ENCODE data around the gene ING4.
A peak's percentile ranks its signal among the peaks of the same experiment; 100 is the strongest.

Gene ING4

GRCh38 chr12:6606331-6607131, 56.4 kb downstream of the ING4 start:
- peak overlapping the region; percentile 87 for H3K4me3 ChIP-seq (ENCODE audit: low read depth, low read length)
- no peak for TF ChIP-seq CTCF (IDR thresholded peaks at IDR 0.05; ENCODE audit: low read depth, low read length, missing control alignments)
- no peak for DNase-seq (ENCODE audit: low read depth)

- no peak for DNase-seq (ENCODE audit: low read depth)
- TF ChIP-seq CTCF (IDR thresholded peaks at IDR 0.05; ENCODE audit: low read depth, low read length, missing control alignments), result no peak
- H3K4me3 ChIP-seq (ENCODE audit: low read depth, low read length), result peak overlapping the region; percentile 87
Observed at GRCh38 chr12:6605421-6606330, 57.2 kb downstream of the ING4 start.

GRCh38 chr12:6604259-6605029, 58.5 kb downstream of the ING4 start:
- no peak for TF ChIP-seq CTCF (IDR thresholded peaks at IDR 0.05; ENCODE audit: low read depth, low read length, missing control alignments)
- H3K4me3 ChIP-seq (ENCODE audit: low read depth, low read length), result peak overlapping the region; percentile 87
- no peak for DNase-seq (ENCODE audit: low read depth)

- no peak overlapping the region for H3K4me3 ChIP-seq (ENCODE audit: low read depth, low read length)
- TF ChIP-seq CTCF (IDR thresholded peaks at IDR 0.05; ENCODE audit: low read depth, low read length, missing control alignments), result no peak
- DNase-seq (ENCODE audit: low read depth), result no peak
Observed at GRCh38 chr12:6603095-6603567, 59.8 kb downstream of the ING4 start.

- no peak for TF ChIP-seq CTCF (IDR thresholded peaks at IDR 0.05; ENCODE audit: low read depth, low read length, missing control alignments)
- DNase-seq (ENCODE audit: low read depth), result no peak
- no peak overlapping the region for H3K4me3 ChIP-seq (ENCODE audit: low read depth, low read length)
Observed at GRCh38 chr12:6602526-6602925, 60.4 kb downstream of the ING4 start.
